GM23338 (cell line): ENCODE measurements around the gene EDN2. TPM values are rescaled to one million over a fixed set of nuclear protein-coding genes. Genes with fewer than 3 reads are reported as not detected.

Experiments used
- ATAC-seq: fragments of 200-7000 bp; cut with Tn5 transposase; 3 replicates; pipeline ENCODE4 v1.9.1; 2020
- DNase-seq: peaks from one replicate; pipeline ENCODE4 v3.0.0-alpha.2; 2015; ENCODE audit warnings: low spot score
- H2AFZ ChIP-seq: fragments of 200-600 bp; sonication (generic); 2 replicates; pipeline ENCODE4 v1.8.0; 2016; ENCODE audit warnings: antibody characterized with exemption, mild to moderate bottlenecking, moderate library complexity
- H3F3A ChIP-seq: fragments of 200-600 bp; sonication (generic); replicated peaks from 2 replicates; pipeline ENCODE4 v1.8.0; 2017; ENCODE audit warnings: antibody characterized with exemption, mixed run types, low read depth
- H3K27ac ChIP-seq: fragments of 200-600 bp; sonication (generic); 2 replicates; pipeline ENCODE4 v1.6.1; 2016; ENCODE audit warnings: low read depth
- H3K27me3 ChIP-seq: fragments of 200-600 bp; sonication (generic); 2 replicates; pipeline ENCODE4 v1.8.0; 2016; ENCODE audit warnings: mild to moderate bottlenecking, mixed run types, moderate library complexity; ENCODE audit not compliant: insufficient read depth
- H3K36me3 ChIP-seq: fragments of 200-600 bp; sonication (generic); 2 replicates; pipeline ENCODE4 v1.8.0; 2016; ENCODE audit warnings: mild to moderate bottlenecking; ENCODE audit not compliant: insufficient read depth
- H3K4me1 ChIP-seq: fragments of 200-600 bp; sonication (generic); 2 replicates; pipeline ENCODE4 v1.8.0; 2016; ENCODE audit warnings: mild to moderate bottlenecking, moderate library complexity; ENCODE audit not compliant: insufficient read depth
- H3K4me2 ChIP-seq: fragments of 200-600 bp; sonication (generic); 2 replicates; pipeline ENCODE4 v1.7.1; 2017; ENCODE audit warnings: mixed run types
- H3K4me3 ChIP-seq: fragments of 200-600 bp; sonication (generic); 2 replicates; pipeline ENCODE4 v1.6.1; 2016; ENCODE audit warnings: mixed run types
- H3K79me2 ChIP-seq: fragments of 200-600 bp; sonication (generic); replicated peaks from 2 replicates; pipeline ENCODE4 v1.8.0; 2017; ENCODE audit warnings: mild to moderate bottlenecking; ENCODE audit not compliant: insufficient read depth
- H3K9me2 ChIP-seq: fragments of 200-600 bp; sonication (generic); 2 replicates; pipeline ENCODE4 v1.8.0; 2017; ENCODE audit not compliant: insufficient read depth
- H4K20me1 ChIP-seq: fragments of 200-600 bp; sonication (generic); replicated peaks from 2 replicates; pipeline ENCODE4 v1.8.0; 2017; ENCODE audit warnings: mild to moderate bottlenecking; ENCODE audit not compliant: insufficient read depth
- H3K27ac Mint-ChIP-seq: 2 replicates; pipeline ENCODE4 v1.8.0; 2020; ENCODE audit warnings: inconsistent platforms, mild to moderate bottlenecking, moderate library complexity, mixed read lengths
- H3K27me3 Mint-ChIP-seq: 3 replicates; pipeline ENCODE4 v1.8.0; 2022; ENCODE audit warnings: low read depth, mild to moderate bottlenecking, moderate library complexity, mixed read lengths, inconsistent platforms; ENCODE audit not compliant: insufficient read depth, poor library complexity
- H3K36me3 Mint-ChIP-seq: 3 replicates; pipeline ENCODE4 v1.8.0; 2021; ENCODE audit warnings: low read depth, mild to moderate bottlenecking, inconsistent platforms, moderate library complexity, mixed read lengths
- H3K4me1 Mint-ChIP-seq: 3 replicates; pipeline ENCODE4 v1.8.0; 2020; ENCODE audit warnings: mild to moderate bottlenecking, inconsistent platforms, mixed read lengths
- H3K4me3 Mint-ChIP-seq: 3 replicates; pipeline ENCODE4 v1.8.0; 2021; ENCODE audit warnings: moderate library complexity, mild to moderate bottlenecking, inconsistent platforms, mixed read lengths
- H3K9me3 Mint-ChIP-seq: 3 replicates; pipeline ENCODE4 v1.8.0; 2020; ENCODE audit warnings: moderate library complexity, mild to moderate bottlenecking, inconsistent platforms, mixed read lengths
- CREB1 ChIP-seq: fragments of 250-450 bp; sonication (Bioruptor Pico); IDR thresholded peaks from 2 replicates; pipeline ENCODE4 v1.5.0; 2020; ENCODE audit warnings: low read depth, mild to moderate bottlenecking, moderate library complexity
- EZH2 ChIP-seq: fragments of 200-600 bp; sonication (generic); IDR thresholded peaks from one replicate; pipeline ENCODE4 v1.8.0; 2017; ENCODE audit warnings: antibody characterized with exemption, mild to moderate bottlenecking, low read depth; ENCODE audit not compliant: unreplicated experiment
- EZH2phosphoT487 ChIP-seq: fragments of 200-600 bp; sonication (generic); IDR thresholded peaks from one replicate; pipeline ENCODE4 v1.8.1; 2018; ENCODE audit warnings: antibody characterized with exemption; ENCODE audit not compliant: unreplicated experiment
- JUNB ChIP-seq: IDR thresholded peaks from one replicate; pipeline ENCODE4 v1.6.1; 2016; ENCODE audit warnings: antibody characterized with exemption; ENCODE audit not compliant: unreplicated experiment
- POLR2AphosphoS5 ChIP-seq: IDR thresholded peaks from 2 replicates; pipeline ENCODE4 v1.6.1; 2016; ENCODE audit warnings: antibody characterized with exemption, low read depth
- STAT1 ChIP-seq: IDR thresholded peaks from one replicate; pipeline ENCODE4 v1.6.1; 2016; ENCODE audit warnings: antibody characterized with exemption; ENCODE audit not compliant: unreplicated experiment
- ZNF114 ChIP-seq: fragments of 250-450 bp; sonication (Bioruptor Pico); IDR thresholded peaks from 2 replicates; pipeline ENCODE4 v1.5.0; 2020; ENCODE audit warnings: mild to moderate bottlenecking, moderate library complexity
- polyA plus RNA-seq: library from polyadenylated mRNA; unstranded; fragments of >200 nt; fragmentation: Nextera tagmentation; extraction: Ambion mirVana; gene quantifications from 2 replicates; pipeline ENCODE4 v1.2.1, GENCODE V29; 2016
- total RNA-seq: library from RNA; depleted of rRNA; stranded (reverse); fragments of >200 nt; shearing (Covaris generic); gene quantifications from 2 replicates; pipeline ENCODE4 v1.2.3, GENCODE V29; 2014
- TF ChIP-seq, protein P1 (sequence below), 2 experiments: fragments of 200-600 bp in 1 of 2; sonication (generic) in 1 of 2; conservative IDR thresholded peaks; 2 replicates each; pipeline versions ENCODE4 v1.5.1 to v1.6.1; 2016 to 2017; ENCODE audit warnings: antibody characterized with exemption in 2 of 2, low read depth in 2 of 2, mild to moderate bottlenecking in 2 of 2, moderate library complexity in 1 of 2

Gene EDN2
- total and polyA plus RNA-seq, 2 experiments from 2014 or later = not detected

DNA sequence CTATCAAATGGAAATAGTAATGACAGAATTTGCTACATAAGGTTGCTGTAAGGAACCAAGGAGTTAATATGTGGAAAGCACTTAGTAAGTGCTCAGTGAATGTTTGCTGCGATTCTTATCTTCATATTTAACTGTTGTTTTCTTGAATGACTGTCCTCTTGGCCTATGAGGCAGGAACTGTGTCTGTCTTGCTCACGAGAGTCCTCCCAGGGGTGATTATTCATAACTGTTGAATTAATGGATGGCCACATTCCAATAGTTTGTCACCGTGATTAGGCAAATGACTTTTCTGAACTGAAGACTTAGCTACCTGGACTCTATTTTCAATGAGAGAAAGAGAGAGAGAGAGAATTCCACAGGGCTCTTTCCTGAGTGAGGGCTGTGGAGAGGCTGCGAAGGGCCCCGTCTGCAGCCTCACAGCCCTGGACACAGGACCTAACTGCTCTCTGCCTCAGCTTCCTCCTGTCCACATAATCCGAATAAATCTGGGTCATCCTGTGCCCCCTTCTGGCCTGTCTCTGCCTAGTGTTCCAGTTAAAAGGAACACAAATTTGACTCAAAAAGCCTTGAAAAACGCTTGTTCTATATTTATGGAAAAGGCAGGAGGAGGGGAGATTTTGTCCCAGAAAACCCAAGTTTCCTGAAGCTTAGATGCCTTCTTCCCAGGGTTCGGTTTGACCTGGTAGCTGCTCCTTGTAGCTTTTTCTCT lies 8.5 kb downstream of the EDN2 start:
- Histone ChIP-seq H2AFZ (0 out of 2 replicates have a peak overlapping the region, but pooled peaks have one; percentile 38), H3K4me1 (no peaks in the 10 kb centered on the region), H3K9me2 (no peaks in the 10 kb centered on the region), H4K20me1 (no peaks in the 10 kb centered on the region), H3K4me3 (no peak overlapping the region), H3F3A (no peaks in the 10 kb centered on the region), H3K36me3 (no peaks in the 10 kb centered on the region), H3K27me3 (no peaks in the 10 kb centered on the region), H3K27ac (no peak overlapping the region), H3K79me2 (no peaks in the 10 kb centered on the region), H3K4me2 (no peak overlapping the region)
- H3K9me3 Mint-ChIP-seq = no peaks in the 10 kb centered on the region
- peaks cover 13% of the 10 kb centered on the region for H3K4me1 Mint-ChIP-seq
- no peaks in the 10 kb centered on the region for H3K36me3 Mint-ChIP-seq
- peaks cover 8% of the 10 kb centered on the region for H3K27me3 Mint-ChIP-seq
- no peak for ATAC-seq
- no peak overlapping the region for H3K27ac Mint-ChIP-seq
- H3K4me3 Mint-ChIP-seq = no peak overlapping the region
- no peak for DNase-seq
- no peak for TF ChIP-seq ZNF114 (CRISPR knock-in tag)
- TF ChIP-seq, protein P1, sequence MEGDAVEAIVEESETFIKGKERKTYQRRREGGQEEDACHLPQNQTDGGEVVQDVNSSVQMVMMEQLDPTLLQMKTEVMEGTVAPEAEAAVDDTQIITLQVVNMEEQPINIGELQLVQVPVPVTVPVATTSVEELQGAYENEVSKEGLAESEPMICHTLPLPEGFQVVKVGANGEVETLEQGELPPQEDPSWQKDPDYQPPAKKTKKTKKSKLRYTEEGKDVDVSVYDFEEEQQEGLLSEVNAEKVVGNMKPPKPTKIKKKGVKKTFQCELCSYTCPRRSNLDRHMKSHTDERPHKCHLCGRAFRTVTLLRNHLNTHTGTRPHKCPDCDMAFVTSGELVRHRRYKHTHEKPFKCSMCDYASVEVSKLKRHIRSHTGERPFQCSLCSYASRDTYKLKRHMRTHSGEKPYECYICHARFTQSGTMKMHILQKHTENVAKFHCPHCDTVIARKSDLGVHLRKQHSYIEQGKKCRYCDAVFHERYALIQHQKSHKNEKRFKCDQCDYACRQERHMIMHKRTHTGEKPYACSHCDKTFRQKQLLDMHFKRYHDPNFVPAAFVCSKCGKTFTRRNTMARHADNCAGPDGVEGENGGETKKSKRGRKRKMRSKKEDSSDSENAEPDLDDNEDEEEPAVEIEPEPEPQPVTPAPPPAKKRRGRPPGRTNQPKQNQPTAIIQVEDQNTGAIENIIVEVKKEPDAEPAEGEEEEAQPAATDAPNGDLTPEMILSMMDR (conservative IDR thresholded peaks at IDR 0.05; ENCODE audit: low read depth in 2 of 2) = peak in 1 of 2 experiments; percentile 32; a peak in 2 of 4 replicates
- no peak for TF ChIP-seq POLR2AphosphoS5
- no peak for TF ChIP-seq EZH2phosphoT487
- no peak for TF ChIP-seq EZH2

DNA sequence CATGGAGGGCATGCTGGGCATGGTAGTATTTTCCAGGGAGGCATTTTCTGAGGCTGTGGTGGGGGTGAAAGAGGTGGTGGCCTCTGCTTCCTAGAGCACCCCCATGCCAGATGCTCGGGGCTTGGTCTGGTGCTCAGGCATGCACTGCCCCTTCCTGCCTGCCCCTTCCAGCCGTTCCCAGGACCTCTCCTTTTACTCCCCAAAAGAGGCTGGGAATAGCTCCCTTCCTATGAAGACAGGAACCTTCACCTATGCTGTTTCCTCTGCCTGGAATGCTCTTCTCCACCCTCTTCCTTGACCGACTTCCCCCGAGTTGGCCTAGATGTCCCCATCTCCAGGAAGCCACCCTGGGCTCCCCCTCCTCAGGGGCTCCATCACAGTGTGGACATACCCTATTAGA lies 9.1 kb downstream of the EDN2 start:
- Mint-ChIP-seq H3K27ac (no peak overlapping the region), H3K36me3 (no peaks in the 10 kb centered on the region), H3K9me3 (no peaks in the 10 kb centered on the region), H3K4me3 (no peak overlapping the region), H3K4me1 (peaks cover 13% of the 10 kb centered on the region), H3K27me3 (peaks cover 8% of the 10 kb centered on the region)
- H3K79me2 ChIP-seq = no peaks in the 10 kb centered on the region
- no peak for ATAC-seq
- H3K36me3 ChIP-seq = no peaks in the 10 kb centered on the region
- H3F3A ChIP-seq = no peaks in the 10 kb centered on the region
- H3K4me1 ChIP-seq = no peaks in the 10 kb centered on the region
- no peak overlapping the region for H2AFZ ChIP-seq
- H3K4me2 ChIP-seq = no peak overlapping the region
- H3K27ac ChIP-seq = no peak overlapping the region
- no peak for DNase-seq
- H3K27me3 ChIP-seq = no peaks in the 10 kb centered on the region
- H3K4me3 ChIP-seq = no peak overlapping the region
- no peaks in the 10 kb centered on the region for H3K9me2 ChIP-seq
- no peaks in the 10 kb centered on the region for H4K20me1 ChIP-seq
- TF ChIP-seq CREB1 (no peak), EZH2phosphoT487 (no peak), STAT1 (no peak), JUNB (no peak)
